Bronchial epithelial cell (primary cell): ENCODE results near the gene GBP7. TPM values are rescaled to one million over a fixed set of nuclear protein-coding genes. Genes with fewer than 3 reads are reported as not detected.

Experiments used
- DNase-seq: peaks from one replicate; pipeline ENCODE4 v3.0.0-alpha.2; 2010; ENCODE audit warnings: low read depth
- FAIRE-seq: peaks from 2 replicates; lab custom pipeline; 2011; peaks lifted over from hg19 to GRCh38; lab: Jason Lieb, UNC
- H3K27me3 ChIP-seq: 2 replicates; pipeline ENCODE4 v1.5.1; 2011; ENCODE audit warnings: low read length; ENCODE audit not compliant: control insufficient read depth, insufficient read depth
- H3K36me3 ChIP-seq: 2 replicates; pipeline ENCODE4 v1.5.1; 2011; ENCODE audit warnings: low read length; ENCODE audit not compliant: control insufficient read depth, insufficient read depth
- H3K4me3 ChIP-seq: 2 replicates; pipeline ENCODE4 v1.5.1; 2011; ENCODE audit warnings: mild to moderate bottlenecking, low read depth, low read length, control low read depth
- total RNA-seq: library from RNA; depleted of rRNA; stranded (reverse); fragments of >200 nt; gene quantifications from 2 replicates; pipeline ENCODE4 v1.2.1, GENCODE V29; 2014
- TF ChIP-seq, protein P1 (sequence below): IDR thresholded peaks from 2 replicates; pipeline ENCODE4 v1.5.1; 2011; ENCODE audit warnings: mild to moderate bottlenecking, moderate library complexity, low read length, control low read depth, inconsistent platforms; ENCODE audit not compliant: insufficient read depth, severe bottlenecking

The GBP7 gene
- total RNA-seq, 1 donor from 2014 or later: not detected

DNA sequence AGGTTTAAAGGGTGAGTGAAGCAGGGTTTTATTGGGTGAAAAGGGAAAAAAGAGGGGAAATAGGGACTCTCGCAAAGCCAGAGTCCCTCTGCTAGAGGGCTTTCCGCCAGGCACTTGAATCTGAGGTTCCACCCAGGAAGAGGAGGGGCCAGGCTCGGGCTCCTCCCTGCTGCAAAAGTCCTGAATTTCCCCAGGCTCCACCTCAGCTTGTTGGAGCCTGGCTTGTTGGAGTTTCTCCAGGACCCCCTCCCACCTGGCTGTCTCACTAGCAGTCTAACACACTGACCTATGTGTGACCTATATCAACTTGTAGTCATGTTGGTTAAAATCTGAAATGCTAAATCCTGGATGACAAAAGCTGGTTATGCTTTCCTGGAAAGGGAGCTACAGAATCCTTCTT is 75.4 kb downstream of the GBP7 start:
- FAIRE-seq: no peak
- Histone ChIP-seq H3K27me3 (no peaks in the 10 kb centered on the region), H3K36me3 (no peaks in the 10 kb centered on the region), H3K4me3 (no peak overlapping the region)
- TF ChIP-seq, protein P1, sequence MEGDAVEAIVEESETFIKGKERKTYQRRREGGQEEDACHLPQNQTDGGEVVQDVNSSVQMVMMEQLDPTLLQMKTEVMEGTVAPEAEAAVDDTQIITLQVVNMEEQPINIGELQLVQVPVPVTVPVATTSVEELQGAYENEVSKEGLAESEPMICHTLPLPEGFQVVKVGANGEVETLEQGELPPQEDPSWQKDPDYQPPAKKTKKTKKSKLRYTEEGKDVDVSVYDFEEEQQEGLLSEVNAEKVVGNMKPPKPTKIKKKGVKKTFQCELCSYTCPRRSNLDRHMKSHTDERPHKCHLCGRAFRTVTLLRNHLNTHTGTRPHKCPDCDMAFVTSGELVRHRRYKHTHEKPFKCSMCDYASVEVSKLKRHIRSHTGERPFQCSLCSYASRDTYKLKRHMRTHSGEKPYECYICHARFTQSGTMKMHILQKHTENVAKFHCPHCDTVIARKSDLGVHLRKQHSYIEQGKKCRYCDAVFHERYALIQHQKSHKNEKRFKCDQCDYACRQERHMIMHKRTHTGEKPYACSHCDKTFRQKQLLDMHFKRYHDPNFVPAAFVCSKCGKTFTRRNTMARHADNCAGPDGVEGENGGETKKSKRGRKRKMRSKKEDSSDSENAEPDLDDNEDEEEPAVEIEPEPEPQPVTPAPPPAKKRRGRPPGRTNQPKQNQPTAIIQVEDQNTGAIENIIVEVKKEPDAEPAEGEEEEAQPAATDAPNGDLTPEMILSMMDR: no peak
- DNase-seq: no peak

DNA sequence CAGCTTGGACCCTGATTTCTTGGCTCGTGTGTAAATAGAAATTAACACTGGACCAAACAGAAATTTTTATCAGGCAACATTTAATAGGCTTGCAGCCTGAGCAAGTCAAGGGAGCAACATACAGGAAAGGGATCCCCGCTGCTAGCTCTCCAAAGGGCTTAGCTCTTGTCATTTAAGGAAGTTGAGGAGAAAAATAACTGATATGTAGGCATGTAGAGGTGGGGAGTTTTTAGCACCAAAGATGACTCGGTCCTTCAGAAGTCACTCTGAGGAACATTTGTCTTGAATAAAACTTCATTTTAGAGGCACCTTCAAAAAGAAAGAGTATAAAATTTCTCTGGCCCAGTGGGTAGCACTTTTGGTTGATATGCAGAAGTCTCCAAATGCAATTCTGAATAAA is 76.9 kb downstream of the GBP7 start:
- DNase-seq: no peak
- no peak for FAIRE-seq
- Histone ChIP-seq H3K4me3 (no peak overlapping the region), H3K27me3 (no peaks in the 10 kb centered on the region), H3K36me3 (no peaks in the 10 kb centered on the region)
- TF ChIP-seq, protein P1: no peak

DNA sequence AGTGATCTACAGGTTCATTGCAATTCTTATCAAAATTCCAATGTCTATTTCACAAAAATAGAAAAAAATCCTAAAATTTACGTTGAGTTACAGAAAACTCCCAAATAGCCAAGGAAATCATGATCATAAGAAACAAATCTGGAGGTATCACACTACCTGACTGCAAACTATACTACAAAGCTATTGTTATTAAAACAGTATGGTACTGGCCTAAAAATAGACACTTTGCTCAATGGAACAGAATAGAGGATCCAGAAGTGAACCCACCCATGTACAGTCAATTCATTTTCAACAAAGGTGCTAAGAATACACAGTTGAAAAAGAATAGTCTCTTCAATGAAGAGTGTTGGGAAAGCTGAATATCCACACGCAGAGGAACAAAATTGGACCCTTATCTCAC is 80.1 kb downstream of the GBP7 start:
- H3K4me3 ChIP-seq: no peak overlapping the region
- no peaks in the 10 kb centered on the region for H3K36me3 ChIP-seq
- FAIRE-seq: no peak
- TF ChIP-seq, protein P1: no peak
- no peak for DNase-seq
- no peaks in the 10 kb centered on the region for H3K27me3 ChIP-seq

DNA sequence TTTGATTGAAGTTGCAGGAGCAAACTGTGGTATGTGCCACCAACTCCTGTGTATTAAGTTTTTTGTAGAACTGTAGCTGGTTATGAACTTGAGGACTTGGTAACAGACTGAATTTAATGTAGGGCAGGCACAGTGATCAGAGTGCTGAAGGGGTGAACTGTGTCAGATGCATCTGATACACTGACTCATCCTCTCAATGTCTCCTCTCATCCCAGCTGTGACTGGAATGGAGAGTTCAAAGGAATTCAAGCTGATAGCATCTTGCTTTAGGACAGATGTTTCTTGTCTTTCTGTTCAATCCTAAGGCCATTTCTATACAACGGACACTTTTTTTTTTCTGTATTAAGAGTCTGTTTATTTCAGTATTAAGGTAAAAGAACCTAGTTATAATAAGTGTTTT is 85.8 kb downstream of the GBP7 start:
- no peaks in the 10 kb centered on the region for H3K36me3 ChIP-seq
- H3K27me3 ChIP-seq: no peaks in the 10 kb centered on the region
- TF ChIP-seq, protein P1: no peak
- FAIRE-seq (no peak), DNase-seq (no peak)
- no peak overlapping the region for H3K4me3 ChIP-seq

DNA sequence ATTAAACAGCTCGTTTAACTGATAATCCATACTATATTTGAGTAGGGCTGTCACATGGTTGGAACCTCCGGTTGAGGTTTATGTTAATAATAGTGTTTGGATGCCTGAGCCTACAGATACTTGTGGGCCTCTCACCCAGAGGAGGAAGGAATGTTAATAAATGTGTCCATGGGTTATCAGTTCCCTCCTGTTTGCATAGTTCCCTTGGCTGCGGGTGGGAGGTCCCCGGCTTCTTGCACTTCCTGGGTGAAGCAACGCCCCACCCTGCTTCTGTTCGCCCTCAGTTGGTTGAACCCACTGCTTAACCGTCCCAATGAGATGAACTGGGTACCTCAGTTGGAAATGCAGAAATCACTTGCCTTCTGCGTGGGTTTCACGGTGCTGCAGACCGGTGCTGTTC is 87.2 kb downstream of the GBP7 start:
- FAIRE-seq (no peak), DNase-seq (no peak)
- TF ChIP-seq, protein P1: no peak
- no peaks in the 10 kb centered on the region for H3K36me3 ChIP-seq
- H3K27me3 ChIP-seq: no peaks in the 10 kb centered on the region
- H3K4me3 ChIP-seq: no peak overlapping the region

DNA sequence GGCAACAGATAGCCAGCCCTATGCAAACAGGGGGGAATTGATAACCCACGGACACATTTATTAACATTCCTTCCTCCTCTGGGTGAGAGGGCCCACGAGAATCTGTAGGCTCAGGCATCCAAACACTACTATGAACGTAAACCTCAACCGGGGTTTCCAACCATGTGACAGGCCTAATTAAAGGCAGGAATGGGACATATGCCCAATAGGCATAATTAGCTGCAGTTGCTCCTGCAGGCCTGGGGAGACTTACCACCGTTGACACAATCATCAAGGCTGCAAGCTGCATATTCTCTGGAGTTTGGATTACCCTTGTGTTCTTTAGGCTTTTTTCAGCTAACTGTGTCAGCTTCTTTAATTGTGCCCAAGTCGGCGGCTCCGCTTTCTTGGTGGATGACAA is 88.6 kb downstream of the GBP7 start:
- TF ChIP-seq, protein P1: no peak
- DNase-seq: no peak
- H3K27me3 ChIP-seq: no peaks in the 10 kb centered on the region
- H3K4me3 ChIP-seq: no peak overlapping the region
- no peak for FAIRE-seq
- H3K36me3 ChIP-seq: no peaks in the 10 kb centered on the region
